Tibial nerve (tissue), 3 donors: ENCODE results near the gene ERMARD.

Source experiments
- POLR2A ChIP-seq, 2 donors: fragments of 450-650 bp; IDR thresholded peaks; one replicate each; pipeline ENCODE4 v1.6.1; 2017; ENCODE audit warnings: antibody characterized with exemption in 2 of 2, mild to moderate bottlenecking in 2 of 2, moderate library complexity in 2 of 2
- TF ChIP-seq, protein P1 (sequence below), 5 experiments: fragments of 200-600 bp in 3 of 5; fragments of 450-650 bp in 2 of 5; sonication (generic) in 3 of 5; IDR thresholded peaks; one replicate each; pipeline ENCODE4 v1.5.1; 2016 to 2019; ENCODE audit warnings: antibody characterized with exemption in 5 of 5, mild to moderate bottlenecking in 3 of 5, moderate library complexity in 2 of 5

GRCh38 chr6:169783971-169784820 is 32.8 kb downstream of the ERMARD start:
- TF ChIP-seq, protein P1, sequence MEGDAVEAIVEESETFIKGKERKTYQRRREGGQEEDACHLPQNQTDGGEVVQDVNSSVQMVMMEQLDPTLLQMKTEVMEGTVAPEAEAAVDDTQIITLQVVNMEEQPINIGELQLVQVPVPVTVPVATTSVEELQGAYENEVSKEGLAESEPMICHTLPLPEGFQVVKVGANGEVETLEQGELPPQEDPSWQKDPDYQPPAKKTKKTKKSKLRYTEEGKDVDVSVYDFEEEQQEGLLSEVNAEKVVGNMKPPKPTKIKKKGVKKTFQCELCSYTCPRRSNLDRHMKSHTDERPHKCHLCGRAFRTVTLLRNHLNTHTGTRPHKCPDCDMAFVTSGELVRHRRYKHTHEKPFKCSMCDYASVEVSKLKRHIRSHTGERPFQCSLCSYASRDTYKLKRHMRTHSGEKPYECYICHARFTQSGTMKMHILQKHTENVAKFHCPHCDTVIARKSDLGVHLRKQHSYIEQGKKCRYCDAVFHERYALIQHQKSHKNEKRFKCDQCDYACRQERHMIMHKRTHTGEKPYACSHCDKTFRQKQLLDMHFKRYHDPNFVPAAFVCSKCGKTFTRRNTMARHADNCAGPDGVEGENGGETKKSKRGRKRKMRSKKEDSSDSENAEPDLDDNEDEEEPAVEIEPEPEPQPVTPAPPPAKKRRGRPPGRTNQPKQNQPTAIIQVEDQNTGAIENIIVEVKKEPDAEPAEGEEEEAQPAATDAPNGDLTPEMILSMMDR (IDR thresholded peaks at IDR 0.05): no peak
- TF ChIP-seq POLR2A (IDR thresholded peaks at IDR 0.05): no peak
